ENCODE measurements around the gene TRAPPC10.
"Not testable (repeated sequence)": the region's sequence is repeated elsewhere in the genome, so short reads cannot be mapped to it uniquely, and the experiment has no call there.

The TRAPPC10 gene

DNA sequence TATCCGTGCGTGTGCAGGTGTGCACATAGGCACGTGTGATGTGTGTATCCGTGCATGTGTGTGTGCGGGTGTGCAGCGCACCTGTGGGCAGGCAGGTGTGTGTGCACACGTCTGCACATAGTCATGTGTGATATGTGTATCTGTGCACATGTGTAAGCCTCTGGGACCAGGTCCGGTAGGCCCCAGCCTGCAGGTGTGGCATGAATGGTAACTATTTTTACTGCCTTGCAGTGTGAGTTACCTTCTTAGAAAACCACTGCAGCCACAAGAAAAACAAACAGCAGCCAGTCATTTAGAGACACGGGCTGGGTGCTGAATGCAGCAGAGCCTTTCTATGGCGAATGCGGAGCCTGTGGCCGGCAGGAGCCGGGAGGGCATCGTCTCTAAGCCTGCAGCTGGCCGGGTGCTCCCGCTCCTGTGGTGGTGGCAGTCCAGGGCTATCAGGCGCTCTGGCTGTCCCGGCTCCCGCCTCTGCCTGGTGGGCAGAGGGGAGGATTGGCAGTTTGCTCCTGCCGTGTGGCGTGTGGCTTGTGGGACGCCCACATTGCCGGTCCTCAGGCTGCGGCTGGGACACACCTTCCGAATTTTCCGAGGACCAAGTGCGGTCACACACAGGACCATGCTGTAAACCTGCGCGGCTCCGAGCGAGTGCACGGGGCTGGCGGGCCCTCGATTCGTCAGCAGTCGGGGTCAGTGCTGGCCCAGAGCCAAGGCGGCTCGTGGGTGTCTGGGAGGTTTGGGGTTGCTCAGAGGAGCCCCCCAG is 143.3 kb downstream of the TRAPPC10 start:
- peak; percentile 45 to 49 for ATAC-seq

DNA sequence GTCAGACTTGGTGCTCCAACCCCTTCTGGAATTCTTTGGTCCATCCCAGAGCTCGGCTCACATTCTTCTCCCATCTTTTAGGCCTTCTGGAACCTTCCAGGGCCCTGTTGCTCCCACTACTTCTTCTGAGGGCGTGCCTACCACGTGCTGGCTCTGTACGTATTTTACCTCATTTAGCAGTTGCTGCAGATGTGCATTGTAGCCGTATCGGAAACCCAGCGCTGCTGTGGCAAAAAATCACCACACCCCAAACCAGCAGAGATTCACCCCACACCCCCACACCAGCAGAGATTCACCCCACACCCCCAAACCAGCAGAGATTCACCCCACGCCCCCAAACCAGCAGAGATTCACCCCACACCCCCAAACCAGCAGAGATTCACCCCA is 143.9 kb downstream of the TRAPPC10 start:
- not testable (repeated sequence) for ATAC-seq

Measured in activated CD4-positive, CD25-positive, alpha-beta regulatory T cell treated with anti-CD3 and anti-CD28 coated beads, Interleukin-2, amount 50 U/mL, for 24 hours (primary cell).